IMR-90 (cell line): ENCODE results near the gene CNTNAP1. TPM values are rescaled to one million over a fixed set of nuclear protein-coding genes. Genes with fewer than 3 reads are reported as not detected.
"Not testable (repeated sequence)": the region's sequence is repeated elsewhere in the genome, so short reads cannot be mapped to it uniquely, and the experiment has no call there.

Source experiments
- ATAC-seq: fragments of 200-7000 bp; cut with Tn5 transposase; 2 replicates; pipeline ENCODE4 v1.9.1; 2020; ENCODE audit warnings: low read depth, mild to moderate bottlenecking, moderate library complexity
- BruUV-seq: library from RNA; stranded (reverse); fragments of 400-500 nt; replicated peaks from 2 replicates; lab custom pipeline; 2021; lab: Mats Ljungman, UMichigan
- CTCF ChIA-PET: fragments of 300-600 bp; formaldehyde crosslinking; extraction: SDS; loops from one replicate; lab custom pipeline; 2021; ENCODE audit warnings: antibody characterized with exemption; lab: Yijun Ruan, JAX
- POLR2A ChIA-PET: fragments of 300-600 bp; sonication (Branson Sonifier 250); formaldehyde crosslinking; loops from one replicate; lab custom pipeline; 2022; ENCODE audit warnings: antibody characterized with exemption; ENCODE audit not compliant: unreplicated experiment; lab: Charles Lee
- DNase-seq: peaks from one replicate; pipeline ENCODE4 v3.0.0; 2013
- H2AFZ ChIP-seq: replicated peaks from 2 replicates; pipeline ENCODE3; 2013; ENCODE audit warnings: low read length, mild to moderate bottlenecking; ENCODE audit not compliant: poor library complexity
- H2AK5ac ChIP-seq: 2 replicates; pipeline ENCODE4 v1.6.1; 2013; ENCODE audit warnings: low read depth, low read length, inconsistent platforms
- H2AK9ac ChIP-seq: replicated peaks from 2 replicates; pipeline ENCODE3; 2013; ENCODE audit warnings: mild to moderate bottlenecking, low read depth, low read length, moderate library complexity; ENCODE audit not compliant: poor library complexity
- H2BK120ac ChIP-seq: 2 replicates; pipeline ENCODE4 v1.6.1; 2013; ENCODE audit warnings: low read depth, low read length, inconsistent platforms
- H2BK15ac ChIP-seq: 3 replicates; pipeline ENCODE4 v1.6.1; 2013; ENCODE audit warnings: low read depth, low read length, inconsistent platforms
- H2BK20ac ChIP-seq: 2 replicates; pipeline ENCODE4 v1.6.1; 2013; ENCODE audit warnings: low read depth, mild to moderate bottlenecking, inconsistent platforms, low read length, moderate library complexity
- H2BK5ac ChIP-seq: 2 replicates; pipeline ENCODE4 v1.6.1; 2013; ENCODE audit warnings: mild to moderate bottlenecking, low read depth, low read length, inconsistent platforms; ENCODE audit not compliant: poor library complexity, severe bottlenecking
- H3K14ac ChIP-seq: replicated peaks from 2 replicates; pipeline ENCODE4 v1.6.1; 2013; ENCODE audit warnings: low read depth, low read length, inconsistent platforms
- H3K18ac ChIP-seq: 2 replicates; pipeline ENCODE4 v1.6.1; 2013; ENCODE audit warnings: low read depth, low read length, control low read depth
- H3K23ac ChIP-seq: 2 replicates; pipeline ENCODE4 v1.6.1; 2013; ENCODE audit warnings: low read depth, low read length, inconsistent platforms
- H3K27ac ChIP-seq: 2 replicates; pipeline ENCODE4 v1.5.1; 2013; ENCODE audit warnings: mild to moderate bottlenecking, control low read depth, low read length; ENCODE audit not compliant: insufficient read depth
- H3K27me3 ChIP-seq: 2 replicates; pipeline ENCODE4 v1.6.1; 2013; ENCODE audit warnings: low read length; ENCODE audit not compliant: control insufficient read depth, insufficient read depth
- H3K36me3 ChIP-seq: 2 replicates; pipeline ENCODE4 v1.6.1; 2013; ENCODE audit warnings: low read length, mixed read lengths; ENCODE audit not compliant: control insufficient read depth, insufficient read depth
- H3K4ac ChIP-seq: 2 replicates; pipeline ENCODE4 v1.6.1; 2013; ENCODE audit warnings: low read depth, low read length, inconsistent platforms
- H3K4me1 ChIP-seq: 2 replicates; pipeline ENCODE4 v1.6.1; 2013; ENCODE audit warnings: low read length, mixed read lengths; ENCODE audit not compliant: control insufficient read depth, insufficient read depth
- H3K4me2 ChIP-seq: 2 replicates; pipeline ENCODE4 v1.6.1; 2013; ENCODE audit warnings: low read depth, mild to moderate bottlenecking, control low read depth, low read length, moderate library complexity
- H3K4me3 ChIP-seq: 2 replicates; pipeline ENCODE4 v1.5.1; 2013; ENCODE audit warnings: low read depth, mild to moderate bottlenecking, control low read depth, low read length, moderate library complexity; ENCODE audit not compliant: insufficient read depth
- H3K56ac ChIP-seq: 2 replicates; pipeline ENCODE4 v1.6.1; 2013; ENCODE audit warnings: low read length, inconsistent platforms; ENCODE audit not compliant: insufficient read depth; ENCODE audit errors: extremely low read depth
- H3K79me1 ChIP-seq, 2 experiments: 2 replicates each; pipeline ENCODE4 v1.6.1; 2013; ENCODE audit warnings: low read length in 2 of 2, inconsistent platforms in 1 of 2, low read depth in 1 of 2
- H3K9ac ChIP-seq: 2 replicates; pipeline ENCODE4 v1.6.1; 2013; ENCODE audit warnings: low read depth, low read length, control low read depth
- H3K9me1 ChIP-seq: 2 replicates; pipeline ENCODE4 v1.6.1; 2013; ENCODE audit warnings: low read length, inconsistent platforms; ENCODE audit not compliant: insufficient read depth
- H3K9me3 ChIP-seq: 2 replicates; pipeline ENCODE4 v1.6.1; 2013; ENCODE audit warnings: low read length; ENCODE audit not compliant: control insufficient read depth, insufficient read depth
- H4K20me1 ChIP-seq: 2 replicates; pipeline ENCODE4 v1.6.1; 2013; ENCODE audit warnings: low read length, inconsistent platforms; ENCODE audit not compliant: insufficient read depth
- H4K5ac ChIP-seq: 2 replicates; pipeline ENCODE4 v1.6.1; 2013; ENCODE audit warnings: mild to moderate bottlenecking, low read depth, low read length, control low read depth
- H4K8ac ChIP-seq, 2 experiments: 2 replicates each; pipeline ENCODE4 v1.6.1; 2013; ENCODE audit warnings: low read depth in 2 of 2, low read length in 2 of 2, control low read depth in 1 of 2, inconsistent platforms in 1 of 2
- H4K91ac ChIP-seq: 2 replicates; pipeline ENCODE4 v1.6.1; 2013; ENCODE audit warnings: low read depth, low read length, inconsistent platforms; ENCODE audit not compliant: insufficient read depth
- WGBS, 2 experiments: methylation state at CpG; one replicate each; pipeline versions ENCODE4 v1.1.5 to v1.1.7; 2013; ENCODE audit warnings: missing lambda C conversion rate in 2 of 2; ENCODE audit not compliant: insufficient read length in 1 of 2; ENCODE audit errors: extremely low coverage in 2 of 2; 5-methylcytosine and 5-hydroxymethylcytosine counted together
- dilution Hi-C: fragments of 300-500 bp; cut with HindIII; formaldehyde crosslinking; loops from one replicate; pipeline ENCODE4 v1.14.3; 2018; ENCODE audit warnings: low sequenced_read_pairs; ENCODE audit not compliant: unreplicated experiment
- in situ Hi-C: fragments of 300-500 bp; cut with MboI; formaldehyde crosslinking; loops from 3 replicates; pipeline ENCODE4 v1.14.3; 2019; ENCODE audit warnings: low sequenced_read_pairs, inconsistent platforms, mixed read lengths
- intact Hi-C: fragments of 100-400 bp; cut with micrococcal nuclease; formaldehyde crosslinking; loops from 2 replicates; pipeline ENCODE4 v1.10.0; 2022
- polyA plus RNA-seq, 3 experiments: library from polyadenylated mRNA; depleted of rRNA; stranded (reverse); fragments of >200 nt; gene quantifications; 2 replicates each; pipeline ENCODE4 v1.2.3, GENCODE V29; 2012; ENCODE audit warnings: low replicate concordance in 1 of 3
- total RNA-seq: library from RNA; depleted of rRNA; stranded (reverse); fragments of >200 nt; gene quantifications from 2 replicates; pipeline ENCODE4 v1.2.3, GENCODE V29; 2012

Gene CNTNAP1
- total and polyA plus RNA-seq, 2 of the 4 experiments (the other 2 are of a cell fraction), result 12.2 to 72.2 TPM

DNA sequence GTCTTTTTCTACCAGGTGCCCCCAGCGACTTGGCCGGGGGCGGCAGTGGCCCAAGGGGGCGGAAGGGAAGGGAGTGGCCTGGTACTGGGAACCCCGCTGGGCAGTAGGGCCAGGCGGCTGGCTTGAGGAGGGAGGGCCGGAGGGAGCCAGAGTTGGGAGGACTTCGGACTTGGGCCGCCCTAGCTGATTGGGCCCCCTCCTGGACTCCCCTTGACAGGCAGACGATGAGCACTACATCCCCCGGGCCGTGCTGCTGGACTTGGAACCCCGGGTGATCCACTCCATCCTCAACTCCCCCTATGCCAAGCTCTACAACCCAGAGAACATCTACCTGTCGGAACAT lies 22.4 kb upstream of the CNTNAP1 start:
- WGBS, 2 experiments, result no CpG with 5 or more reads among the region's 14 CpGs
- POLR2A ChIA-PET, H3K27me3 ChIP-seq, H2BK5ac ChIP-seq, in situ Hi-C loops, H3K23ac ChIP-seq, H3K27ac ChIP-seq, H3K9me3 ChIP-seq, H2AFZ ChIP-seq, H3K9ac ChIP-seq, H4K5ac ChIP-seq, H3K14ac ChIP-seq, H2AK9ac ChIP-seq, BruUV-seq, H3K18ac ChIP-seq, H3K36me3 ChIP-seq, H2BK20ac ChIP-seq, H4K8ac ChIP-seq, DNase-seq, H4K20me1 ChIP-seq, H3K4me1 ChIP-seq, H3K4ac ChIP-seq, H4K91ac ChIP-seq, H2BK120ac ChIP-seq, H2BK15ac ChIP-seq, dilution Hi-C loops, H3K56ac ChIP-seq, H2AK5ac ChIP-seq: not testable (repeated sequence)
- intact Hi-C loops, result loop anchor here (5.0 kb wide), 1 partner anchor 53 kb away; the partner anchor contains the start of genes RETREG3 and TUBG1
- peaks cover 15% of the 10 kb centered on the region for H3K9me1 ChIP-seq
- peak; percentile 22 for ATAC-seq
- CTCF ChIA-PET, result interaction anchor here (1.1 to 1.6 kb wide), 2 partner anchors 24 to 81 kb away, joined by 3 read pairs; no protein-coding TSS in a partner anchor
- peak overlapping the region; percentile 69 for H3K4me2 ChIP-seq
- peak overlapping the region; percentile 66 for H3K4me3 ChIP-seq
- peaks cover 4 to 28% of the 10 kb centered on the region in 2 experiments; a peak in 2 of 4 replicates for H3K79me1 ChIP-seq
